GF-D8 (cell line): Measurements from ENCODE around the gene SLC17A8.
"Not testable (repeated sequence)": the region's sequence is repeated elsewhere in the genome, so short reads cannot be mapped to it uniquely, and the experiment has no call there.

Experiments used
- DNase-seq: peaks from one replicate; lab custom pipeline; 2025; lab: John Stamatoyannopoulos, UW

Gene SLC17A8

DNA sequence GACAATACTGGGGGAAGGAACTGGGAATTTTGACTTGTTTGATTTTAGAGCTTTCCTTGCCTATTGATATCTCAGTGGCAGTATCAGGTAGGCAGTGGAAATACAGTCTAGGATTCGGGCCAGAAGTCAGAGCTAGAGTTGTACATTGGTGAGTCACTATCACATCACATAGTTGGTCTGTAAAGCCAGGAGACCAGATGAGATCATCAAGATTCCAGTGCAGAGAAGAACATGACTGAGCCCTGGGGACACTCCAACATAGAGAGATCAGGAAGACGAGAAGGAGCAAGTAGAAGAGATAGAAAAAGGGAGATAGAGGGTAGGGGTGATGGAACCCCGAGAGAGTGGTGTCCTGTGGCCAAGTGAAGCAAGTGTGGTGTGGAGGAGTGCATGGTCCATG, 70.2 kb downstream of the SLC17A8 start:
- DNase-seq = no peak

- DNase-seq = not testable (repeated sequence)
Measured at GRCh38 chr12:100430251-100430650, 73.4 kb downstream of the SLC17A8 start.

DNA sequence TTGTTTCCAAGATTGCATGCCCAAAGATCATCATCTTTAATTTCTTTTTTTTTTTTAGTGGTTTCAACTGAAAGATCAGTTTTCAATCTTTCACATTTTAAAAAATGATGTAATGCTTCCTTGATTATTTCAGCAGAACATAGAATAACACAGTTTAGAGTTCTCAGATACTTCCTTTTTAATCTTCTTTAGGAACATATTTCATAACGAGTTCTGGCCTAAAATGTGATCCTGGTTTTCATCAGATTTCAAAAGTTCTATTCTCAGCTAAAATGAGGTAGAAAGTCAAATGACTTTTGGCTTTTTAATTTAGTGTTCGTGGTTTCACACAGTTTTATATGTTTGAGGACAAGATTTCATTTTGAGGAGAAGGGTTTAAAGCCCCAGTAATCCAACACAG, 76.8 kb downstream of the SLC17A8 start:
- peak; percentile 27 for DNase-seq

DNA sequence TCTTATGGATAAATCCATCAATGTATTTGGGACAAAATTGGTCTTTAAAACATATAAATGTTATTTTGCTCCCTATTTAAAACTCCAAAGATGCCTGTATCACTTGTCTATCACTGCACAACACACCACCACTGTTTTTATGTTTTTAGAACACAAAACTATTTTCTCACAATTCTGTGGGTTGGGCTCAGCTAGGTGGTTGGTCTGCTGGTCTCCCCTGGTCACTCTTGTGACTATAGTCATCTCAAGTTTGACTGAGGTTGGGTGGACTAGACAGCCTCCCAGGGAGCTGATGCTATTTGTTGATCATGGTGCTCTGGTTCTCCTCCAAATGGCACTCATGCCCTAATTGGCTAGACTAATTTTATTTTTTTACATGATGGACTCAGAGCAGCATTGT, 77.3 kb downstream of the SLC17A8 start:
- no peak for DNase-seq

GRCh38 chr12:100435957-100436356, 79.1 kb downstream of the SLC17A8 start:
- DNase-seq = no peak

GRCh38 chr12:100437038-100437841, 80.4 kb downstream of the SLC17A8 start:
- peak; percentile 36 for DNase-seq

GRCh38 chr12:100439797-100440196, 82.9 kb downstream of the SLC17A8 start:
- DNase-seq = no peak

GRCh38 chr12:100442403-100442802, 85.5 kb downstream of the SLC17A8 start:
- no peak for DNase-seq

- DNase-seq = no peak
Measured at GRCh38 chr12:100443434-100443833, 86.6 kb downstream of the SLC17A8 start.

GRCh38 chr12:100445081-100445481, 88.2 kb downstream of the SLC17A8 start:
- no peak for DNase-seq

GRCh38 chr12:100447381-100447780, 90.5 kb downstream of the SLC17A8 start:
- DNase-seq = peak; percentile 10

DNA sequence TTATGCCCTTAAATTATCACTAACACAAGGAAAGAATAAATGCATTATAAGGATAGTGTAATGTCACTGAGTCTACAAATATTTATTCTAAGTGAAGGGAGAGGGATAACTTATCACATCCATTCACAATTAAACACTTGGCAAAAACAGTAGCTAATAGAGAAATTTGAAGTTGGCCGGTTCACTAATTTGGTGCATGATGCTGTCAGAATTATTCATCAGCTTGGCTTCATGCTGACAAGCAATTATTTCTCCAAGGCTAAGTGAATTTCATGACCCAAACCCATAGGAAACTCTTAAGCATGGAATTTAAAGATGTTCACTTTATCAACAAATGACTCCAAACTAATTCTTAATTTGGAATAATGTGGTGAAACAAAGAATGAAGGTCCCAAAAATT, 91.8 kb downstream of the SLC17A8 start:
- no peak for DNase-seq

DNA sequence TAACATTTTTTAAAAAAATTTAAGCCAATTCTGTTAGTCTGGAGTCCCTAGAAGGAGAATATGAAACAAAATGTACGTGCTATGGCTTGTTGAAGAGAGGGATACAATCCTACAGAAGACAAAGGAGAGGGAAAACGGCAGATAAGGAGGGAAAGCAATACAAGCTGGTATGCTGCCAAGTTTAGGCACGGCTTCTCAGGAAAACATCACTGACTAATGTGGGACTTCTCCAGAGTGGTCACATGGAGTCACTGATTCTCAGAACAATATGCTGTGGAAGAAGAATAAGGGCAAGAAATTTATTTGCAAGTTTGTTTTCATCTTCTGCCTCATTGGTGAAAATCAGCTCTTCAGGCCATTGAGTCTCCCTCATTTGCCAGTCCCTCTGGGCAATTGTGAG, 93.9 kb downstream of the SLC17A8 start:
- DNase-seq = no peak

DNA sequence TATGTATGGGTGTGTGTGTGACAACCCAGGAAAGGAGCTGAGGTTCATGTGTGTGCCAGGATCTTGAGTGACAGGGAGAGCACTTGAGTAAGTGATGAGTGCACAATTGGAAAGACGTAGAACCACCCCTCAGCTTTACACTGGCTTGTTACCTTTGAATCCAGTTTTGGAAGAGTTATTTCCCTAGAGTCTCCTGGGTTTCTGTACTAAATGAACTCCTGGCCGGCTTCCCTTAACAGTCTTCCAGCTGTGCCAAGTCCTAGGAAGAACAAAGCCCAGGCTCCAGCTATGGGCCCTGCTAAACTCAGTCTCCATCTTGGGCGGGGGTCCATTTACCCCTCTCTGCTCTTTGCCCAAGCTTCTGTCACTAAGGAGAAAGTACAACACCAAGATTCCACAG, 97.1 kb downstream of the SLC17A8 start:
- no peak for DNase-seq

- DNase-seq = no peak
Measured at GRCh38 chr12:100455896-100456295, 99.0 kb downstream of the SLC17A8 start.

DNA sequence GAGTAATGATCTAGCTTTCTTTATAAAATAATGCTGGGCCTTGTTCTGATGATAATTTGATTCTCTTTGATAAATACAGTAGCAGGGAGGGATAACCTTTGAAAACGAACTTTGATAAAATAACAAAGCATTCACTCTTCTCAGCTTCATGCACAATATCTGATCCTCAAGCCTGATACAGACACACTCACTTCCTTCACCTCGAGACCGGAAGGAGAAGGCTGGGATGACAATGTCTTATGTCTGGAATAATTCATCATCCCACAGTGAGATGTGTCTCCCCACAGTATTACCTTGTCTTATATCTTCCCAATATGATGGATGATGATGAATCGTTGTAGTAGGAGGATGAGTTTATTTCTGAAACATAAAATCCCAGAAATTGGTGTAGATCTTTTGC, 101.3 kb downstream of the SLC17A8 start:
- DNase-seq = no peak

DNA sequence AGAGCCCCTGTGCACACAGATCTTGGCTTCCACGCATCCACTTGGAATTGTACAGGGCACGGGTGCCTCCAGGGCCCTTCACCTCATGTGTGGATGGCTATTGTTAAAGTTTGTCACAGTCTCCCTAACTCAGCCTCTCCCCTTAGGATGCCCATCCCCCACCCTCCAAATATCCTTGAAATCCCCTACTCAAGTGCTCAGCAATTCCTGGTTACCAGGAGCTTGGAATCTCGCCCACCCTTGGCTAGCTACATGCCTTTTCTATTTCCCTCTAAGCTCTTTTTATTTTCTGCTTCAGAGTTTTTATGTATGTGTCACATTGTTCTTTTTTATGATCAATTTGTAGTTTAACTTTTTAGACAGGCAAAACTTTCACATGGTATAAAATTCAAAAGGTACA, 103.8 kb downstream of the SLC17A8 start:
- no peak for DNase-seq

DNA sequence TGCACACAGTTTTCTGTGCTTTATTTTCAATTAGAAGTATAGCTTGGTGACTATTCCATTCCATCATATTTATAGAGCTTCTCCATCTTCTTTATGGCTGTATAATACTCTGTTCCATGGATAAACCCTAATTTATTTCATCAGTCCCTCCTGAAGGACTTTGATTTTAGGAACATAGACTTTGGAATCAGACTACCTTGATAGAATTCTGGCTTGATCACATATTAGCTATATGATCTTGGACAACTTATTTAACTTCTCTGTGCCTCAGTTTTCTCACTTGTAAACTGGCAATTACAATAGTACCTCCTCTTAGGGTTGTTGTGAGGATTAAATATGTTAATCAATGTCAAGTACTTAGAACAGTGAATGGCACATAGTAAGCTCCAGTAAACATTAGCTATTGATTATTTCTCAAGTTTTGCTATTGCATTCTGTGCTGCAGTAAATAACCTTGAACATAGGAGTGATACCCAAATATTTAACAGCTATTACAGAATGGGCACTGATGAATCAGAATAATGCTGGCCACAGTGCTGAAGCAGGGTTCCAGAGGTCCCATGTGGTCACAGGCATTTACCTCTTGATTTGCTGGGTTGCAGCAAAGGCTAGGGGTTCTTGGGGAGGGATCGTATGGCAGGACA, 104.6 kb downstream of the SLC17A8 start:
- DNase-seq = no peak

DNA sequence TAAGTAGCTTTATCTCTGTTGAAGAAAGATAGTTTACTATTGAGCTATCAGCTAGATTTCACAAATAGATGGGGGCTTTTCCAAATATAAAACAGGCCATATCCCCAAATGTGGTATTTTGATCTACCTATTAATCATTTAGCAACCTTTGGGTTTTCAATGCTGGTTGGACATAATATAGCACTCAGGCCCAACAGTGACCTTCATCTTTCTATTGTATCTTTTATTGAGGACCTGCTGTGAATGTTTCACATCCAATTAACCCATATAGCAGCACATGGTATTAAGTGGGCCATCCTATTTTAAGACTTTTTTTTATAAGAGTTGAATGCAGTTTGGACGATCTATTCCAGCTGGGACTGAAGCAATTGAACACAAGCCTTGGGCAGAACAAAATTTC, 106.8 kb downstream of the SLC17A8 start:
- DNase-seq = no peak

- no peak for DNase-seq
Measured at GRCh38 chr12:100464529-100464928, 107.7 kb downstream of the SLC17A8 start.

DNA sequence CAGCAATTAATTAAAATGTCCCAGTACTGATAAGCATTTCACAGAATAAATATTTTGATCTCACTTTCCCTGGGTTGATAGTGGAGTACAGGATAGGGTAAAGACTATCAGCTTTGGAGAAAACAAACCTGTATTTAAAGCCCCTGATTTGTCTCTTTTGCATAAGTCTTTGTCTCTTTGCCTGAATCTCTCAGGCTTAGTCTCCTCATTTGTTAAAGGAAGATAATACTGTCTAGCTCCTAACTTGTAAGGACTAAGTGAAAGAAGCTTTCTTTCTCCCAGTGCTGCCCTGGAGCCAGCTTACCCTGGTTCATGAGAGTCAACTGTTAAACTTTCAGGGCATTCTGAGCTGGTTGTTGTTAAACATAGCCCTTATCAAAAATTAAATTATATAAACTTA, 111.3 kb downstream of the SLC17A8 start:
- DNase-seq = no peak
